Fibroblast of villous mesenchyme (primary cell): ENCODE measurements around the gene MNDA. TPM values are rescaled to one million over a fixed set of nuclear protein-coding genes. Genes with fewer than 3 reads are reported as not detected.

Experiments used
- DNase-seq: peaks from one replicate; pipeline ENCODE4 v3.0.0-alpha.2; 2010; ENCODE audit warnings: low read depth
- H3K4me3 ChIP-seq: 2 replicates; pipeline ENCODE4 v1.5.1; 2011; ENCODE audit warnings: low read depth, mild to moderate bottlenecking, low read length
- CTCF ChIP-seq: IDR thresholded peaks from 2 replicates; pipeline ENCODE4 v1.5.1; 2012; ENCODE audit warnings: low read depth, mild to moderate bottlenecking, low read length; ENCODE audit not compliant: insufficient read depth
- total RNA-seq: library from RNA; depleted of rRNA; stranded (reverse); fragments of >200 nt; gene quantifications from 2 replicates; pipeline ENCODE4 v1.2.3, GENCODE V29; 2012

Gene MNDA
- total RNA-seq, 1 donor: not detected

GRCh38 chr1:158803678-158804077, 27.5 kb upstream of the MNDA start:
- no peak for TF ChIP-seq CTCF
- no peak overlapping the region for H3K4me3 ChIP-seq
- DNase-seq: no peak

GRCh38 chr1:158806916-158807536, 24.1 kb upstream of the MNDA start:
- DNase-seq: peak; percentile 57
- no peak for TF ChIP-seq CTCF
- H3K4me3 ChIP-seq: no peak overlapping the region

GRCh38 chr1:158809256-158809655, 21.9 kb upstream of the MNDA start:
- DNase-seq: no peak
- H3K4me3 ChIP-seq: no peak overlapping the region
- no peak for TF ChIP-seq CTCF

GRCh38 chr1:158809862-158810261, 21.3 kb upstream of the MNDA start:
- no peak for TF ChIP-seq CTCF
- no peak overlapping the region for H3K4me3 ChIP-seq
- peak; percentile 21 for DNase-seq

- DNase-seq: no peak
- no peak overlapping the region for H3K4me3 ChIP-seq
- no peak for TF ChIP-seq CTCF
Observed at GRCh38 chr1:158810311-158810710, 20.8 kb upstream of the MNDA start.

- no peak overlapping the region for H3K4me3 ChIP-seq
- no peak for DNase-seq
- no peak for TF ChIP-seq CTCF
Observed at GRCh38 chr1:158812336-158812735, 18.8 kb upstream of the MNDA start.

- DNase-seq: peak; percentile 3
- TF ChIP-seq CTCF: no peak
- no peak overlapping the region for H3K4me3 ChIP-seq
Observed at GRCh38 chr1:158813164-158813563, 18.0 kb upstream of the MNDA start.
